Neural cell (in vitro differentiated cells): ENCODE data around the gene C2orf42. TPM values are rescaled to one million over a fixed set of nuclear protein-coding genes. Genes with fewer than 3 reads are reported as not detected.
"Not testable (repeated sequence)": the region's sequence is repeated elsewhere in the genome, so short reads cannot be mapped to it uniquely, and the experiment has no call there.

ENCODE experiments used
- H2AFZ ChIP-seq: fragments of 200-600, 300-800 bp; sonication (generic), shearing (Covaris generic); 2 replicates; pipeline ENCODE4 v1.6.0; 2014; ENCODE audit warnings: low read depth, mild to moderate bottlenecking, antibody characterized with exemption, low read length, moderate library complexity
- H3F3A ChIP-seq: fragments of 200-600 bp; shearing (Covaris generic); 2 replicates; pipeline ENCODE4 v1.6.1; 2016; ENCODE audit warnings: mild to moderate bottlenecking, moderate library complexity, mixed read lengths, antibody characterized with exemption, low read length; ENCODE audit not compliant: insufficient read depth, poor library complexity, severe bottlenecking
- H3K27ac ChIP-seq: fragments of 200-600, 300-800 bp; sonication (generic), shearing (Covaris generic); 2 replicates; pipeline ENCODE4 v1.5.1; 2014; ENCODE audit warnings: mild to moderate bottlenecking, low read length, moderate library complexity
- H3K27me3 ChIP-seq: fragments of 300-800, 200-600 bp; sonication (generic), shearing (Covaris generic); 2 replicates; pipeline ENCODE4 v1.6.0; 2014; ENCODE audit warnings: mild to moderate bottlenecking, low read depth, low read length, moderate library complexity; ENCODE audit not compliant: insufficient read depth
- H3K36me3 ChIP-seq: fragments of 300-800, 200-600 bp; sonication (generic), shearing (Covaris generic); 2 replicates; pipeline ENCODE4 v1.5.1; 2014; ENCODE audit warnings: mild to moderate bottlenecking, antibody characterized with exemption, low read length, moderate library complexity; ENCODE audit not compliant: insufficient read depth
- H3K4me2 ChIP-seq: fragments of 300-800, 200-600 bp; sonication (generic), shearing (Covaris generic); 2 replicates; pipeline ENCODE4 v1.6.0; 2014; ENCODE audit warnings: mild to moderate bottlenecking, low read length
- H3K4me3 ChIP-seq: fragments of 300-800, 200-600 bp; sonication (generic), shearing (Covaris generic); 2 replicates; pipeline ENCODE4 v1.5.1; 2014; ENCODE audit warnings: mild to moderate bottlenecking, low read length, moderate library complexity
- H3K79me2 ChIP-seq: fragments of 200-600 bp; shearing (Covaris generic); replicated peaks from 2 replicates; pipeline ENCODE4 v1.6.0; 2014; ENCODE audit warnings: mild to moderate bottlenecking, low read length, moderate library complexity; ENCODE audit not compliant: insufficient read depth
- H3K9ac ChIP-seq: fragments of 300-800, 200-600 bp; sonication (generic), shearing (Covaris generic); 2 replicates; pipeline ENCODE4 v1.6.1; 2016; ENCODE audit warnings: mild to moderate bottlenecking, low read length, mixed read lengths
- H3K9me2 ChIP-seq: fragments of 200-600 bp; shearing (Covaris generic); 2 replicates; pipeline ENCODE4 v1.6.1; 2016; ENCODE audit warnings: mild to moderate bottlenecking, low read length, mixed read lengths; ENCODE audit not compliant: insufficient read depth
- H3K9me3 ChIP-seq: fragments of 200-600, 300-800 bp; sonication (generic), shearing (Covaris generic); 2 replicates; pipeline ENCODE4 v1.6.1; 2016; ENCODE audit warnings: mild to moderate bottlenecking, mixed run types, low read length, moderate library complexity, mixed read lengths
- H4K20me1 ChIP-seq: fragments of 200-600 bp; shearing (Covaris generic); 2 replicates; pipeline ENCODE4 v1.6.1; 2016; ENCODE audit warnings: mild to moderate bottlenecking, mixed run types; ENCODE audit not compliant: insufficient read depth
- EP300 ChIP-seq: fragments of 450-650 bp; conservative IDR thresholded peaks from 2 replicates; pipeline ENCODE4 v1.6.1; 2014; ENCODE audit warnings: antibody characterized with exemption, mild to moderate bottlenecking, moderate library complexity; ENCODE audit not compliant: poor library complexity, severe bottlenecking
- POLR2AphosphoS5 ChIP-seq: IDR thresholded peaks from 2 replicates; pipeline ENCODE4 v1.6.1; 2012
- RAD21 ChIP-seq: fragments of 450-650 bp; conservative IDR thresholded peaks from 2 replicates; pipeline ENCODE4 v1.6.1; 2014; ENCODE audit warnings: antibody characterized with exemption, mild to moderate bottlenecking, moderate library complexity
- REST ChIP-seq: IDR thresholded peaks from 2 replicates; pipeline ENCODE4 v1.6.1; 2012; ENCODE audit warnings: borderline replicate concordance
- polyA plus RNA-seq: library from polyadenylated mRNA; depleted of rRNA; stranded (reverse); fragments of >200 nt; gene quantifications from 2 replicates; pipeline ENCODE4 v1.2.3, GENCODE V29; 2014

The C2orf42 gene
- polyA plus RNA-seq, 1 donor from 2014 or later: 14.4 TPM

GRCh38 chr2:70111752-70112591 lies 78.8 kb downstream of the C2orf42 start:
- Histone ChIP-seq H2AFZ (no peak overlapping the region), H3K27ac (no peak overlapping the region)

GRCh38 chr2:70110397-70110796 lies 80.4 kb downstream of the C2orf42 start:
- H2AFZ ChIP-seq, H4K20me1 ChIP-seq, H3F3A ChIP-seq, H3K9me3 ChIP-seq, H3K4me2 ChIP-seq, H3K9ac ChIP-seq, H3K4me3 ChIP-seq, H3K27me3 ChIP-seq, H3K79me2 ChIP-seq, H3K27ac ChIP-seq, H3K36me3 ChIP-seq, H3K9me2 ChIP-seq: not testable (repeated sequence)

More at GRCh38 chr2:70111752-70112591, 78.8 kb downstream of the C2orf42 start:
- Histone ChIP-seq H3K4me2 (no peak overlapping the region), H3K9me2 (no peaks in the 10 kb centered on the region), H4K20me1 (no peaks in the 10 kb centered on the region), H3K9ac (no peak overlapping the region), H3K27me3 (no peaks in the 10 kb centered on the region), H3K9me3 (no peaks in the 10 kb centered on the region), H3K36me3 (no peaks in the 10 kb centered on the region), H3F3A (no peaks in the 10 kb centered on the region), H3K4me3 (no peak overlapping the region), H3K79me2 (no peaks in the 10 kb centered on the region)
- TF ChIP-seq RAD21: no peak
- TF ChIP-seq REST: no peak
- no peak for TF ChIP-seq POLR2AphosphoS5

- not testable (repeated sequence) for H3K9me3 ChIP-seq, H3K36me3 ChIP-seq, H3K9ac ChIP-seq, H3K4me2 ChIP-seq, H3K27ac ChIP-seq, H4K20me1 ChIP-seq, H3K27me3 ChIP-seq, H2AFZ ChIP-seq, H3K4me3 ChIP-seq, H3K9me2 ChIP-seq, H3K79me2 ChIP-seq, H3F3A ChIP-seq
These were observed 84.7 kb downstream of the C2orf42 start for GRCh38 chr2:70106138-70106537.

- peak overlapping the region; percentile 19 for H3K4me3 ChIP-seq
- no peaks in the 10 kb centered on the region for H3F3A ChIP-seq
- TF ChIP-seq RAD21 (no peak), POLR2AphosphoS5 (peak; percentile 64), EP300 (peak; percentile 98)
- no peaks in the 10 kb centered on the region for H4K20me1 ChIP-seq
- H3K27me3 ChIP-seq: no peaks in the 10 kb centered on the region
- H3K9me3 ChIP-seq: no peaks in the 10 kb centered on the region
- H3K27ac ChIP-seq: peak overlapping the region; percentile 15
- no peak overlapping the region for H3K9ac ChIP-seq
- H2AFZ ChIP-seq: no peak overlapping the region
- no peaks in the 10 kb centered on the region for H3K79me2 ChIP-seq
- H3K36me3 ChIP-seq: no peaks in the 10 kb centered on the region
- no peak overlapping the region for H3K4me2 ChIP-seq
- H3K9me2 ChIP-seq: no peaks in the 10 kb centered on the region
These were observed 86.3 kb downstream of the C2orf42 start for GRCh38 chr2:70104231-70105111.
